Panc1 (cell line): ENCODE results near the gene ZC3H12C. TPM values are rescaled to one million over a fixed set of nuclear protein-coding genes. Genes with fewer than 3 reads are reported as not detected.

Experiments
- ATAC-seq: fragments of 200-7000 bp; cut with Tn5 transposase; 2 replicates; pipeline ENCODE4 v1.9.1; 2020; ENCODE audit warnings: mild to moderate bottlenecking, moderate library complexity
- BruUV-seq: library from RNA; stranded (reverse); fragments of 400-500 nt; replicated peaks from 2 replicates; lab custom pipeline; 2021; lab: Mats Ljungman, UMichigan
- CTCF ChIA-PET: fragments of 300-600 bp; sonication (Branson Sonifier 250); formaldehyde crosslinking; loops from one replicate; lab custom pipeline; 2022; ENCODE audit warnings: antibody characterized with exemption; lab: Charles Lee
- POLR2A ChIA-PET: fragments of 300-600 bp; sonication (Branson Sonifier 250); formaldehyde crosslinking; loops from one replicate; lab custom pipeline; 2022; ENCODE audit warnings: antibody characterized with exemption; lab: Charles Lee
- DNase-seq: peaks from one replicate; pipeline ENCODE4 v3.0.0-alpha.2; 2010; ENCODE audit warnings: low read depth, low spot score
- H3K27ac ChIP-seq: 2 replicates; pipeline ENCODE4 v1.5.1; 2011; ENCODE audit warnings: mild to moderate bottlenecking, low read length, inconsistent platforms
- H3K27me3 ChIP-seq: fragments of 200-500 bp; sonication (Bioruptor generic); 2 replicates; pipeline ENCODE4 v1.6.0; 2014; ENCODE audit warnings: low read length, inconsistent platforms; ENCODE audit not compliant: control insufficient read depth, insufficient read depth
- H3K36me3 ChIP-seq: fragments of 200-500 bp; sonication (Bioruptor generic); 2 replicates; pipeline ENCODE4 v1.5.1; 2014; ENCODE audit warnings: inconsistent platforms, mild to moderate bottlenecking, low read length, moderate library complexity; ENCODE audit not compliant: control insufficient read depth, insufficient read depth
- H3K4me1 ChIP-seq: 2 replicates; pipeline ENCODE4 v1.5.1; 2011; ENCODE audit warnings: inconsistent platforms, mild to moderate bottlenecking, low read length, moderate library complexity; ENCODE audit not compliant: control insufficient read depth, insufficient read depth
- H3K4me3 ChIP-seq, 2 experiments: 2 replicates each; pipeline ENCODE4 v1.5.1; 2011 to 2012; ENCODE audit warnings: low read depth in 2 of 2, low read length in 2 of 2, mild to moderate bottlenecking in 2 of 2, inconsistent platforms in 1 of 2, moderate library complexity in 1 of 2
- H3K9me3 ChIP-seq: fragments of 200-500 bp; sonication (Bioruptor generic); 2 replicates; pipeline ENCODE4 v1.5.1; 2014; ENCODE audit warnings: low read depth, mild to moderate bottlenecking, inconsistent platforms, low read length, moderate library complexity; ENCODE audit not compliant: control insufficient read depth, insufficient read depth
- CTCF ChIP-seq: fragments of 450-650 bp; IDR thresholded peaks from 2 replicates; pipeline ENCODE4 v1.5.1; 2017; ENCODE audit warnings: mild to moderate bottlenecking
- POLR2AphosphoS5 ChIP-seq: IDR thresholded peaks from 2 replicates; pipeline ENCODE4 v1.6.1; 2012; ENCODE audit warnings: mild to moderate bottlenecking, low read depth, low read length, moderate library complexity
- REST ChIP-seq, 2 experiments: IDR thresholded peaks; 2 replicates each; pipeline ENCODE4 v1.6.1; 2011 to 2012; ENCODE audit warnings: low read depth in 2 of 2, control low read depth in 1 of 2, low read length in 1 of 2, mild to moderate bottlenecking in 1 of 2, moderate library complexity in 1 of 2; ENCODE audit not compliant: insufficient read depth in 1 of 2
- SIN3A ChIP-seq: IDR thresholded peaks from 2 replicates; pipeline ENCODE4 v1.6.1; 2012; ENCODE audit warnings: low read depth, mild to moderate bottlenecking, low read length, moderate library complexity, borderline replicate concordance; ENCODE audit not compliant: insufficient read depth
- TCF7L2 ChIP-seq: IDR thresholded peaks from 2 replicates; pipeline ENCODE4 v1.6.1; 2011; ENCODE audit warnings: mild to moderate bottlenecking, low read depth, low read length, inconsistent platforms
- in situ Hi-C: cut with HindIII; loops from 2 replicates; pipeline ENCODE4 v1.10.0; 2016; ENCODE audit warnings: low sequenced_read_pairs, low pct_unique_long_range_greater_than_20kb
- intact Hi-C: fragments of 100-400 bp; cut with micrococcal nuclease; formaldehyde crosslinking; loops from one replicate; pipeline ENCODE4 v1.10.0; 2022; ENCODE audit not compliant: unreplicated experiment
- total RNA-seq: library from RNA; stranded (reverse); gene quantifications from one replicate; pipeline ENCODE4 v1.2.1, GENCODE V29; 2021; ENCODE audit not compliant: unreplicated experiment

ZC3H12C gene
- total RNA-seq, 1 experiment from 2014 or later: 13.5 TPM

GRCh38 chr11:110152199-110152598 lies 59.0 kb downstream of the ZC3H12C start:
- Histone ChIP-seq H3K9me3 (no peaks in the 10 kb centered on the region), H3K36me3 (no peaks in the 10 kb centered on the region), H3K4me1 (peaks cover 5% of the 10 kb centered on the region), H3K27me3 (no peaks in the 10 kb centered on the region), H3K27ac (no peak overlapping the region), H3K4me3 (no peak overlapping the region)
- no TSS peak for BruUV-seq
- no peak for ATAC-seq
- in situ Hi-C loops: no loop called here
- no peak for DNase-seq
- intact Hi-C loops: no loop called here
- CTCF ChIA-PET: no interaction called here
- POLR2A ChIA-PET: no interaction called here
- TF ChIP-seq SIN3A (no peak), TCF7L2 (no peak), REST (IDR thresholded peaks at IDR 0.05; ENCODE audit: insufficient read depth in 1 of 2, low read depth in 2 of 2, low read length in 1 of 2) (no peak), CTCF (no peak), POLR2AphosphoS5 (no peak)

DNA sequence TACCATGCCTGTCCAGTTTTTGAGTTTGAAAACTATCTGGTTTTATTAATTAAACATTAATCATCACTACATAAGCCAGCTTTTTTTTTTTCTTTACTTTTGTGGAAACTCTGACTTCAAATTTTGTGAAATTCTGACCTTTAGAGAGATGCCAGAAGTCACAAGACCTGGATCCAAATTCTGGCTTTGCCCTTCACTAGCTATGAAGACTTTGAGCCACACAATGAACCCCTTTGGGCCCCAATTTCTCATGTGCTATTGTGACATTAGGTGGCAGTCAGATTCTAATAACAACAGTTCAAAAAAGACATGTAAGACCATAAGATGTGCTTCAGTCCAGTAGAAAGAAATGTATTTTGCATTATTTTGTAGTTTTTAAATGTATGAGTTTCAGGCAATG lies 60.3 kb downstream of the ZC3H12C start:
- BruUV-seq: no TSS peak
- no peak for TF ChIP-seq POLR2AphosphoS5
- TF ChIP-seq TCF7L2: no peak
- no peak for TF ChIP-seq REST (IDR thresholded peaks at IDR 0.05; ENCODE audit: insufficient read depth in 1 of 2, low read depth in 2 of 2, low read length in 1 of 2)
- in situ Hi-C loops: no loop called here
- no peaks in the 10 kb centered on the region for H3K36me3 ChIP-seq
- ATAC-seq: no peak
- intact Hi-C loops: no loop called here
- ChIA-PET CTCF (no interaction called here), POLR2A (no interaction called here)
- H3K27ac ChIP-seq: no peak overlapping the region
- DNase-seq: no peak
- H3K4me1 ChIP-seq: peaks cover 4% of the 10 kb centered on the region; the same call in 1 of the 2 replicates
- no peaks in the 10 kb centered on the region for H3K9me3 ChIP-seq
- no peak overlapping the region for H3K4me3 ChIP-seq
- no peaks in the 10 kb centered on the region for H3K27me3 ChIP-seq
